Endodermal cell (in vitro differentiated cells): ENCODE results near the gene KHDRBS1. TPM values are rescaled to one million over a fixed set of nuclear protein-coding genes. Genes with fewer than 3 reads are reported as not detected.
"Not testable (repeated sequence)": the region's sequence is repeated elsewhere in the genome, so short reads cannot be mapped to it uniquely, and the experiment has no call there.

Experiments
- DNase-seq: peaks from one replicate; pipeline ENCODE4 v3.0.0-alpha.2; 2017
- H3K27ac ChIP-seq: 2 replicates; pipeline ENCODE4 v1.5.1; 2013; ENCODE audit warnings: mild to moderate bottlenecking, low read depth, low read length, moderate library complexity
- H3K27me3 ChIP-seq: 2 replicates; pipeline ENCODE4 v1.6.1; 2013; ENCODE audit warnings: mild to moderate bottlenecking, low read length, moderate library complexity; ENCODE audit not compliant: insufficient read depth, control insufficient read depth, poor library complexity, severe bottlenecking
- H3K36me3 ChIP-seq: 2 replicates; pipeline ENCODE4 v1.7.0; 2013; ENCODE audit warnings: mild to moderate bottlenecking, low read length, moderate library complexity; ENCODE audit not compliant: control insufficient read depth, insufficient read depth
- H3K4me1 ChIP-seq: one replicate; pipeline ENCODE4 v1.7.0; 2013; ENCODE audit warnings: low read length; ENCODE audit not compliant: control insufficient read depth, insufficient read depth
- H3K4me3 ChIP-seq: 2 replicates; pipeline ENCODE4 v1.5.1; 2013; ENCODE audit warnings: mild to moderate bottlenecking, low read length, moderate library complexity
- H3K9ac ChIP-seq: 2 replicates; pipeline ENCODE4 v1.6.1; 2013; ENCODE audit warnings: mild to moderate bottlenecking, low read length, moderate library complexity; ENCODE audit not compliant: poor library complexity, severe bottlenecking; ENCODE audit errors: extremely low read depth
- H3K9me3 ChIP-seq: 2 replicates; pipeline ENCODE4 v1.6.1; 2013; ENCODE audit warnings: mild to moderate bottlenecking, low read length, moderate library complexity; ENCODE audit not compliant: control insufficient read depth
- H3K27ac Mint-ChIP-seq: 2 replicates; pipeline ENCODE4 v1.8.0; 2020; ENCODE audit warnings: mixed read lengths
- H3K27me3 Mint-ChIP-seq: 2 replicates; pipeline ENCODE4 v1.8.0; 2021; ENCODE audit warnings: mild to moderate bottlenecking, mixed read lengths; ENCODE audit not compliant: insufficient read depth
- H3K36me3 Mint-ChIP-seq: 2 replicates; pipeline ENCODE4 v1.8.0; 2020; ENCODE audit warnings: low read depth, mixed read lengths
- H3K4me1 Mint-ChIP-seq: 2 replicates; pipeline ENCODE4 v1.8.0; 2020; ENCODE audit warnings: mixed read lengths
- H3K4me3 Mint-ChIP-seq: 2 replicates; pipeline ENCODE4 v1.8.0; 2020; ENCODE audit warnings: mild to moderate bottlenecking, moderate library complexity, mixed read lengths
- H3K9me3 Mint-ChIP-seq: 2 replicates; pipeline ENCODE4 v1.8.0; 2020; ENCODE audit warnings: mild to moderate bottlenecking, mixed read lengths
- WGBS, 2 experiments: methylation state at CpG; one replicate each; pipeline versions ENCODE4 v1.1.5 to v1.1.7; 2013; ENCODE audit warnings: missing lambda C conversion rate in 2 of 2, mixed read lengths in 1 of 2; ENCODE audit not compliant: insufficient coverage in 1 of 2, insufficient read length in 1 of 2; 5-methylcytosine and 5-hydroxymethylcytosine counted together
- total RNA-seq, 2 donors: library from RNA; stranded (reverse); fragmentation: NEBNext Ultra II Directional in 1 of 2; extraction: Animal tissue kit (Norgen Biotek cat#: 25700) in 1 of 2; gene quantifications; 2 replicates in 1 of 2; 3 replicates in 1 of 2; pipeline ENCODE4 v1.2.1, GENCODE V29; 2021
- TF ChIP-seq, protein P1 (sequence below): fragments of 200-600 bp; sonication (generic); conservative IDR thresholded peaks from 2 replicates; pipeline ENCODE4 v1.5.0; 2021; ENCODE audit warnings: antibody characterized with exemption, mild to moderate bottlenecking

The KHDRBS1 gene
- total RNA-seq, 2 donors from 2014 or later: 201 to 235 TPM

DNA sequence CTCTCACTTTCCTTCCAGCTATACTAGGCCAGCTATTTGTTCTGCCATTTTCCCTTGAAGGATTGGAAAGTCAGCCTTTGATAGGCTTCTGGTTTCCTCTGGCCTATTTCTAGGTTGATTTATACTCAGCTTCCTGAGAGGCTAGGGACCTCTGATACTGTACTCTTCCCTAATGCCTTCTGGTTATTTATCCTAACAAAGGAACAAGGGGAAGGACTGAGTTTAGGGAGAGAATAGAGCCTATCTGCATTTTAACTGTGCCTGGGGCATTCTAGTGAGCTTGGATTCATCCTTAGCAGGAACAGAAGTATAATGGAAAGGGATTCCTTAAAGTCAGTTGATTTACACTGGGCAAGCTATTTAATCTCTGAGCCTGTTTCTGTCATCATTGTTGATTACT is 47.2 kb downstream of the KHDRBS1 start:
- Histone ChIP-seq H3K9ac (no peak overlapping the region), H3K9me3 (no peaks in the 10 kb centered on the region), H3K4me3 (no peak overlapping the region), H3K36me3 (peaks cover 82% of the 10 kb centered on the region), H3K27me3 (no peaks in the 10 kb centered on the region), H3K4me1 (no peaks in the 10 kb centered on the region), H3K27ac (peak overlapping the region; percentile 7)
- Mint-ChIP-seq H3K9me3 (no peaks in the 10 kb centered on the region), H3K36me3 (peaks cover 66% of the 10 kb centered on the region), H3K4me3 (no peak overlapping the region), H3K27ac (no peak overlapping the region), H3K4me1 (peaks cover 5% of the 10 kb centered on the region), H3K27me3 (no peaks in the 10 kb centered on the region)
- TF ChIP-seq, protein P1, sequence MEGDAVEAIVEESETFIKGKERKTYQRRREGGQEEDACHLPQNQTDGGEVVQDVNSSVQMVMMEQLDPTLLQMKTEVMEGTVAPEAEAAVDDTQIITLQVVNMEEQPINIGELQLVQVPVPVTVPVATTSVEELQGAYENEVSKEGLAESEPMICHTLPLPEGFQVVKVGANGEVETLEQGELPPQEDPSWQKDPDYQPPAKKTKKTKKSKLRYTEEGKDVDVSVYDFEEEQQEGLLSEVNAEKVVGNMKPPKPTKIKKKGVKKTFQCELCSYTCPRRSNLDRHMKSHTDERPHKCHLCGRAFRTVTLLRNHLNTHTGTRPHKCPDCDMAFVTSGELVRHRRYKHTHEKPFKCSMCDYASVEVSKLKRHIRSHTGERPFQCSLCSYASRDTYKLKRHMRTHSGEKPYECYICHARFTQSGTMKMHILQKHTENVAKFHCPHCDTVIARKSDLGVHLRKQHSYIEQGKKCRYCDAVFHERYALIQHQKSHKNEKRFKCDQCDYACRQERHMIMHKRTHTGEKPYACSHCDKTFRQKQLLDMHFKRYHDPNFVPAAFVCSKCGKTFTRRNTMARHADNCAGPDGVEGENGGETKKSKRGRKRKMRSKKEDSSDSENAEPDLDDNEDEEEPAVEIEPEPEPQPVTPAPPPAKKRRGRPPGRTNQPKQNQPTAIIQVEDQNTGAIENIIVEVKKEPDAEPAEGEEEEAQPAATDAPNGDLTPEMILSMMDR: no peak
- peak; percentile 22 for DNase-seq

GRCh38 chr1:32062867-32063230 is 49.2 kb downstream of the KHDRBS1 start:
- peak overlapping the region; percentile 85 for H3K27ac Mint-ChIP-seq
- H3K27me3 ChIP-seq: no peaks in the 10 kb centered on the region
- DNase-seq: no peak
- WGBS, 2 experiments: 89 to 96% methylated on average over 2 to 4 of the region's 4 CpGs
- peaks cover 67% of the 10 kb centered on the region for H3K36me3 ChIP-seq
- peak overlapping the region; percentile 84 for H3K27ac ChIP-seq
- H3K4me1 Mint-ChIP-seq: peaks cover 5% of the 10 kb centered on the region
- no peak overlapping the region for H3K4me3 ChIP-seq
- no peaks in the 10 kb centered on the region for H3K9me3 Mint-ChIP-seq
- H3K9ac ChIP-seq: no peak overlapping the region
- H3K27me3 Mint-ChIP-seq: no peaks in the 10 kb centered on the region
- H3K4me1 ChIP-seq: no peaks in the 10 kb centered on the region
- peaks cover 54% of the 10 kb centered on the region for H3K36me3 Mint-ChIP-seq
- H3K4me3 Mint-ChIP-seq: no peak overlapping the region
- H3K9me3 ChIP-seq: no peaks in the 10 kb centered on the region
- TF ChIP-seq, protein P1: no peak

DNA sequence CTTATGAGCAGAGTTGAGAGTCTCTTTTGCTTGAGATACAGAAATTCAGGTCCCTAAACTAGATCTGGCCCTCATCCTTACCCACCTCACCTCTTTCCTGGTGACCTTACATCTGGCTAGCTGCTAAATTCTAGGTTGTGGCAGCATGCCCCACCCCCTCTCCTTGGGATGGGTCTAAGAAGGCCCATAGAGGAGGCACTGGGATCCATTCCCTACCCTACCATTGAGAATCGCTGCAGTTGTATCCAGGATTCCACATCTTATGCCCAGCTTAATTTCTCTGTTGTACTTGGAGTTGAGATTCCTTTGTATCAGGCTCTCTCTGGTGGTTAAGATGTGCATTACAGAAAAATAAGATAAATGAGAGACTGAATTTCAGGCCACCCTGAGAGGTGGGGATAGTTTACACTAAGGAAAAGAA is 49.6 kb downstream of the KHDRBS1 start:
- H3K9me3 ChIP-seq: no peaks in the 10 kb centered on the region
- peak overlapping the region; percentile 85 for H3K27ac Mint-ChIP-seq
- H3K4me1 ChIP-seq: no peaks in the 10 kb centered on the region
- peak; percentile 49 for DNase-seq
- H3K27me3 Mint-ChIP-seq: no peaks in the 10 kb centered on the region
- 100% methylated on average over 1 of the region's 1 CpG; no CpG with 5 or more reads in 1 of the 2 experiments for WGBS, 2 experiments
- peaks cover 63% of the 10 kb centered on the region for H3K36me3 ChIP-seq
- TF ChIP-seq, protein P1: peak; percentile 69
- H3K4me3 ChIP-seq: no peak overlapping the region
- no peaks in the 10 kb centered on the region for H3K9me3 Mint-ChIP-seq
- no peaks in the 10 kb centered on the region for H3K27me3 ChIP-seq
- peak overlapping the region; percentile 84 for H3K27ac ChIP-seq
- H3K9ac ChIP-seq: no peak overlapping the region
- H3K4me1 Mint-ChIP-seq: peaks cover 5% of the 10 kb centered on the region
- H3K4me3 Mint-ChIP-seq: no peak overlapping the region
- H3K36me3 Mint-ChIP-seq: peaks cover 51% of the 10 kb centered on the region

DNA sequence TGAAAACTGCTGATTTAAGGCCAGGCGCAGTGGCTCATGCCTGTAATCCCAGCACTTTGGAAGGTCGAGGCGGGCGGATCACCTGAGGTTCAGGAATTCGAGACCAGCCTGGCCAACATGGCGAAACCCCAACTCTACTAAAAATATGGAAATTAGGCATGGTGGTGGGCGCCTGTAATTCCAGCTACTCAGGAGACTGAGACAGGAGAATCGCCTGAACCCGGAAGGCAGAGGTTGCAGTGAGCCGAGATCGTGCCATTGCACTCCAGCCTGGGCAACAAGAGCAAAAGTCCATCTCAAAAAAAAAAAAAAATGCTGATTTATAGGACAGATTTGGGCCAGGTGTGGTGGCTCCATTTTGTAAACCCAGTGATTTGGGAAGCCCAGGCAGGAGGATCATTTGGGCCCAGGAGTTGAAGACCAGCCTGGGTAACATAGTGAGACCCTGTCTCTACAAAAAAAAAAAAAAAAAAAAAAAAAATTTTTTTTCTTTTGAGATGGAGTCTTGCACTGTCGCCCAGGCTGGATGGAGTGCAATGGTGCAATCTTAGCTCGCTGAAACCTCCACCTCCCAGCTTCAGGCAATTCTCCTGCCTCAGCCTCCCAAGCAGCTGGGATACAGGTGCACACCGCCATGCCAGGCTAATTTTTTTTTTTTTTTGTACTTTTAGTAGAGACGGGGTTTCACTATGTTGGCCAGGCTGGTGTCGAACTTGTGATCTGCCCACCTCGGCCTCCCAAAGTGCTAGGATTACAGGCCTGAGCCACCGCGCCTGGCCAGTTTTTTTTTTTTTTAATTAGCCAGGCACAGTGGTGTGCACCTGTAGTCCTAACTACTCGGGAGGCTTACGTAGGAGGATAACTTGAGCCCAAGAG is 52.2 kb downstream of the KHDRBS1 start:
- H3K36me3 Mint-ChIP-seq: peaks cover 25% of the 10 kb centered on the region
- not testable (repeated sequence) for H3K9me3 ChIP-seq, H3K9me3 Mint-ChIP-seq, DNase-seq, H3K27ac ChIP-seq, H3K27ac Mint-ChIP-seq, H3K4me3 ChIP-seq, H3K27me3 ChIP-seq, H3K4me3 Mint-ChIP-seq, H3K9ac ChIP-seq, H3K4me1 Mint-ChIP-seq, H3K4me1 ChIP-seq, H3K27me3 Mint-ChIP-seq
- peaks cover 37% of the 10 kb centered on the region for H3K36me3 ChIP-seq
- 93 to 94% methylated on average over 13 to 21 of the region's 21 CpGs for WGBS, 2 experiments
